NCI-H2081 treated with DMSO at 0.1 percent for 48 hours (cell line): Measurements from ENCODE around the gene PARK7.

Experiments used
- DNase-seq: peaks from one replicate; lab custom pipeline; 2025; lab: John Stamatoyannopoulos, UW

Gene PARK7

GRCh38 chr1:8010080-8010664 is 48.7 kb downstream of the PARK7 start:
- no peak for DNase-seq

GRCh38 chr1:8011016-8011415 is 49.5 kb downstream of the PARK7 start:
- DNase-seq, result no peak

DNA sequence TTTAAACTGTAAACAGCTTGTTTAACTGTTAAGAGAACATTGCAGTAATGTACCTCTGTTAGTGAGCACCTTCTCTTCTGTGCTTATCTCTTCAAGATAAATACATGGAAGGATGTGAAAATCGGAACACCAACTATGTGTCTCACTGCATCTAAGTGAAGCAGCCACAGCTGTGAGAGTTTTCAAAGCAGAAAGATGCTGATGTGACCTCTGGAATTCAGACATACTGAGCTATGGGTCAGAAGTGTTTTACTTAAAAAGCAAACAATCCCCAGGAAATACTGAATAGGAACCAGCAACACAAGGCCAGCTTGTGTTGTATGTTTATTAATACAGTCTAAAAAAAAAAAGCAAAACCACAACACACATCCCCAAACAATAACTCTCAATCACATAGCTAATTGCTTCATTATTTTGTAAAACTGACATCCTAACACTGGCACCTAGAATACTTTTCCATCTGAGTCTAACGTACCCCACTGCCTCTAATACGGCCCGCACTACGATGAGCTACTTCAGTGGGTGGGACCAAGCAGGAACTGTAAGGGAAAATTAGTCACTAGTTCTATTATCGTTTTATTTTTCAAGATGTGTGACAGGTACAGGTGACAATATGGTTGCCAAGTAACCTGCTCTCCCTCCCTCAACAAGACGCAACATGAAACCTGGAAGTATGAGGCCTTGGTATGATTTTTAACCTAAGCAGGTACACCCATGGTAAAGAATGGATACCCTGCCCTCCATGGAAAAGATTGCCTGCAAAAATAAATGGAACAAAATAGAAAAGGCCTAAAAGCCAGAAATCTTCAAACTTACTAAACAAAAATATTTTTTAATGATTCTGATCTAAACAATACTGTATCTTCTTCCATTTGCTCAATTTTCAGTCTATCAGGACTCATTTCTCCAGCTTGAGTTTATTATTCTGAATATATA is 50.7 kb downstream of the PARK7 start:
- no peak for DNase-seq

DNA sequence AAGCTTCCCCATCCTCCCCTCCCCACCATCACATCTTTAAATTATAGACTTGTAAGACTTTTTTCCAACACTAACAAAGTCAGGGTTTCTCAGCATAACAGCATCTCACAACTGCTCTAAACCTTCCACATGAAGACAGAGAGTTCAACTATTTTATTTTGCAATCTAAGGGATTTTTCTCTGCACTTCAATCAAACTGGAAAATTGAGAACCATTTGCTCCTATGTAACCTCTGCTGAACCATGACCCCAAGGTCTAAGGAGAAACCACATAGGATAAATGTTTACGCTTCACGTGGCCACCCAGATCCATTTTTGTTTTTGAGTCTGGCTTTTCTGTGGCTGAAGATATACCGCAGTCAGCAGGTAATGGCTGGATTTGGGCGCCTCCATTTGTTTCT is 51.4 kb downstream of the PARK7 start:
- no peak for DNase-seq

DNA sequence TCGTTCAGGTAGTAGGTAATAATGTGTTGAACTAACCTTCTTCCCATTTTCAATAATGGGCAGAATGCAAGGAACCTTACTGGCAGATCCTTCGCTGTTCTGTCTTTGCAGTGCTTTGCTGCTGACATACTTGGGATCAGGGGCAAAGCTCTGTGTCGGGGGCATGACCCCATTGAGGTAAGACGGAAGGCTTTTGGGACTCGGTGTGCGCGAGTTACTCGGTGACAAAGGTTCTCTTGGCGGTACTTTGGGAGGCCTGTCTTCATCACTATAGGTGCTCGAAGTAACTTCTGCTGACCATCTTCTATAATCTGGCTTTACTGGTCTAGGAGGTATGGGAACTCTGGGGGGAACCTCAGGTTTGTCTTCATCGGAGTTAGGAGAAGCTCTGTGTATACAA is 51.9 kb downstream of the PARK7 start:
- DNase-seq, result no peak

GRCh38 chr1:8013800-8014199 is 52.3 kb downstream of the PARK7 start:
- no peak for DNase-seq

- no peak for DNase-seq
These were observed 53.0 kb downstream of the PARK7 start for GRCh38 chr1:8014381-8014988.

GRCh38 chr1:8015036-8015808 is 53.7 kb downstream of the PARK7 start:
- peak; percentile 60 for DNase-seq

DNA sequence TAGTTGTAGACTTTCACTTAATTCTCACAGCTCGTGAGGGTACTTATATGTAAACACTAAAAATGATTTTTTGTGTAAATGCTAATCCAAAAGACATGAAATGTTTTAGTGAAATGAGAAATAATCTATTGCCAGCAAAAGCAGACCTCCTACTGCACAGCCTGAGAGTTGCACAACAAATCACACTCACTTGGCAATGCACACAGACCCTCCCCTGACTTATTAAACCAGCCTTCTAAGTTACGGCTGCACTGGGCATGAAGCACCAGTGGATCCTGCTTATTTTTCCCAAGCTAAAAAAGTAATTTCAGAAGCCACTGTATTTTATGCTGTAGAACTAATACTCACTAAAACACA is 54.3 kb downstream of the PARK7 start:
- no peak for DNase-seq

DNA sequence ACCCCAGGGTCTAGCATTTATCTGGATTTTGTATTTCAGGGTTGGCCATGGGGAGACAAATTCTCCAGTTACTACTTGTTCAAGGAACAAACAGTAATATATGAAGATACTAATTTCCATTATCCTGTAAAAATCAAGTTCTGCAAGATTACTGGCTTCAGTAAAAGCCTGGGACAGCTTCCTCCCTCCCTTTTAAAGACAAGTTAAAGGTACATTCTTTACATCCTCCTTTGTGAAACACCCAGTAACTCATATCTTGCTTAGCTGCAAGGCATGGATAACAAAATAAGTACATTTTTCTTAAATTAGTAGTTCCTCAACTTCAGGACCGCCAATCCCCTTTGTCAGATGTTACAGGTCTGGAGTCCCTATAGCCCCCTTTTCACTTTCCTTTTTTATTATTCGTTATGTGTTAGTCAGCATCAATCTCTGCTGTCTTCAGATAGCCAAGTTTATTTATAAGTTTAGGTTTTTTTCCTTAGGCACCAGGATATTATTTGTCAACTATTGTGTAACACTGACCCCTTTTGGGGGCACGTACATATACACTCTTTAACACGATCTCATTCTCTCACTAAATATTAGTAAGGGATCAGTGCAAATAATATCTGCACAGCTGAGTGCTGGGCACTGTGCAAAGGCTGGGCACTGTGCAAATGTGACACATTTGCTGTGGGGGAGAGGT is 54.8 kb downstream of the PARK7 start:
- DNase-seq, result no peak

DNA sequence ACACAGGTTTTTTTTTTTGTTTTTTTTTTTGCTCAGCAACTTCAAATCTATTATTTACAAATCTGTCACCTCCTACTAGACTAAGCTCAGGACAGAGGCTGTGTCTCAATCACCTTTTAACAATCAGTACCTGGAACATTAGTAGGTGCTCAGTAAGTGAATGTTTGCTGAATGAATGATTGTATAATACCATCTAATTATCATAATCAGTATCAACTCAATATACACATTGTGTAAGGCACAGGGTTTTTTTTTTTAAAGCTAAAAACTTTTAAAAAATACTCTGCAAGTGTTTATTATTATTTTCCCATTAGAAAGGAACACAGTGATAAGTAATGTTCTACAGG is 55.4 kb downstream of the PARK7 start:
- no peak for DNase-seq

- DNase-seq, result no peak
These were observed 56.1 kb downstream of the PARK7 start for GRCh38 chr1:8017495-8018197.

- DNase-seq, result no peak
These were observed 57.1 kb downstream of the PARK7 start for GRCh38 chr1:8018492-8019228.

DNA sequence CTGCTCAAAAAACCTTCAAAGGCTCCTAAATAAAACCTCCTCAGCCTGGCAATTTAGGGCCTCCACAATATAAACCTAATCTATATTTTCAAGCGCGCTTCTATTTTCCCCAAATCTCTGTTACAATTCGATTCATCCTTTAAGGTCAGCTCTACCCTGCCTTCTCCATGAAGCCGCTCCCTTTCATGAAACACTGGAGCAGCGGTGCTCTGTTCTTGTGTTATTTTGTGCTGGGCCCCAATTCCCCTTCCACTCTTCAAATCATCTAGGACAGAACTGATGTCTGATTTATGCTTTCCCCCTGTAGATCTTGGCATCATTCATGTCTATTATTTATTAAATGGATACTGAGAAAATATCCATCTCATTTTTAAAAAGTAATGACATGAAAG is 57.7 kb downstream of the PARK7 start:
- DNase-seq, result no peak

- no peak for DNase-seq
These were observed 58.5 kb downstream of the PARK7 start for GRCh38 chr1:8020032-8020431.

- no peak for DNase-seq
These were observed 60.3 kb downstream of the PARK7 start for GRCh38 chr1:8021676-8022266.

GRCh38 chr1:8022395-8023286 is 61.1 kb downstream of the PARK7 start:
- no peak for DNase-seq

DNA sequence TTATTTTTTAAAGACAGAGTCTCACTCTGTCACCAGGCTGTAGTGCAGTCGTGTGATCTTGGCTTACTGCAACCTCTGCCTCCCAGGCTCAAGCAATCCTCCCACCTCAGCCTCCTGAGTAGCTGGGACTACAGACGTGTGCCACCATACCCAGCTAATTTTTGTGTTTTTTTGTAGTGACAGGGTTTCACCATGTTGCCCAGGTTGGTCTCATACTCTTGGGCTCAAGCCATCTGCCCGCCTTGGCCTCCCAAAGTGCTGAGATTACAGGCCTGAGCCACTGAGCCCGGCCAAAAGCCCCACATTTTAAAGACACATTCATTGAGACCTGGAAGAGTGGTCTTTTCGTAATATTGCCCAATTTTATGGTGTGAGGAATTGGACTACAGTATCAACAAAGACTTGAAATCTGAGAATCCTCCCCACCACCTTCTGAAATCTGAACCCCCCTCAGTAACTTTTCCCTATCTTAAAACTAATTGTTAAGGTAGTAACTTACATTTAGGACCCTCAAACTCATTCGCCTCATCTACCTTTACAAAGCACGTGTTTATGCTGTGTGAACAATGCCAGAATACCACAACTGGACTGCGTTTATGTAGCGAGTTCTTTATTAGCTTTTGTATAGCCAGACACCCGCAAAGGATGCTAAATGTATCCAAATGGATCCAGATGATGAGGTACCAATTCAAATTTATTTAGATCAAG is 61.9 kb downstream of the PARK7 start:
- DNase-seq, result no peak

DNA sequence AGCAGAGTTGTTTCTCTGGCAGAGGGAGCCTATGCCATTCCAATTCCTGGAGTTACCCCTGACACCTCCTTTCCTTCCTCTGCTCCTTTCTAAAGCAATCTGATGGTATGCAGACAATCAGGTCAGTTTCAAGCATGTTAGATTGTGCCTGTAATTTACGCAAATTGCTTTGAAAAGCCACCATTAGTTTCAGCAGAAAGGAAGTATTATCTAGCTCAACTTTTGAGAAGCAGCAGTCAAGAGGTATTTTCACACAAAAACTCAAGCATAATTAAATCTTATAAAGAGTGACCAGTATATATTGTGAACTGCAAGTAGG is 62.4 kb downstream of the PARK7 start:
- no peak for DNase-seq
